Mammary epithelial cell (primary cell): ENCODE data around the gene MYO1C.

Experiments
- EZH2 ChIP-seq: IDR thresholded peaks from 2 replicates; pipeline ENCODE4 v1.6.1; 2012; ENCODE audit warnings: low read length, inconsistent platforms, borderline replicate concordance
- TF ChIP-seq, protein P1 (sequence below), 2 donors: IDR thresholded peaks in 1 of 2; conservative IDR thresholded peaks in 1 of 2; 2 replicates each; pipeline ENCODE4 v1.5.1; 2011 to 2012; ENCODE audit warnings: inconsistent platforms in 2 of 2, low read length in 2 of 2, mild to moderate bottlenecking in 2 of 2, control low read depth in 1 of 2, low read depth in 1 of 2; ENCODE audit not compliant: insufficient read depth in 1 of 2; ENCODE audit errors: extremely low read depth in 1 of 2

DNA sequence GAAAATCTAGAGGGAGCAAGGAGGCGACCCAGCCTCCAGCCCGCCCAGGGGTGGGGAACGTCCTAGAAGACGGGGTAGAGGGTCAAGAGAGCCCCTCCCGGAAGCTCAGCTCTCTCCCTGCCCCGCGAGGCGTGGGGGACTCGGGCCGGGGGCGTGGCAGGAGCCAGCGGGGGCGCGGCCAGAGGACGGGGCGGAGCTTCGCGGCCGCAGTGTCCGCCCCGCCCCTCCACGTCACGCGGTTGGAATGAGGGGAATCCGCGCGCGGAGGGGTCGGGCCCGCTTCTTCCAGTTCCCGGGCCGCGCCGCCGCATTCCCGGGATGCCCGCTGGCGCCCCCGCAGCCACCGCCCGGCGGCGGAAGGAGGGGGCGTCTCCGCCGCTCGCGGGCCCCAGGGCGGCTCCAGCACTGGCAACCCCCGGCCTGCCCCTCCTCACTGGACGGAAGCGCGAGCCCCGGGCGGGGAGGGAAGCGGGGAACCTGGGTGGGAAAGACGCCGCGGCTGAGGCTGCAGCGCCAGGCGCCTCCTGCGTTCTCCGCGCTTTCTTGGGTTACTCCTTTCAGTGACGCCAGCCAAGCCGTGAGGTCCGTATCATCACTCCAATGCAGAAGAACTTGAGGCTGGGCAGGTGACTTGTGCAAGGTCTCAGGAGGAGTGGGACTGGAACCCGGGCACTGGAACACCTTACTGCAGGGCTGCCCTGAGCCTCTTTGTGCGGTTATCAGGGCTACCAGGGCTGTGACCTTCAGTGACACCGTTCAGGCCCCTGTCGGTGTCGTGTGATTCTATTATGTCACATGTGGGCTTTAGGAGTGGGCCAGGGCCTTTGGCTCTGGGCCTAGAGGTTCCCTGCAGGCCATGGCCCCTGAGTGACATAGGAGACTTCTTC is 4.3 kb downstream of the MYO1C start:
- TF ChIP-seq, protein P1, sequence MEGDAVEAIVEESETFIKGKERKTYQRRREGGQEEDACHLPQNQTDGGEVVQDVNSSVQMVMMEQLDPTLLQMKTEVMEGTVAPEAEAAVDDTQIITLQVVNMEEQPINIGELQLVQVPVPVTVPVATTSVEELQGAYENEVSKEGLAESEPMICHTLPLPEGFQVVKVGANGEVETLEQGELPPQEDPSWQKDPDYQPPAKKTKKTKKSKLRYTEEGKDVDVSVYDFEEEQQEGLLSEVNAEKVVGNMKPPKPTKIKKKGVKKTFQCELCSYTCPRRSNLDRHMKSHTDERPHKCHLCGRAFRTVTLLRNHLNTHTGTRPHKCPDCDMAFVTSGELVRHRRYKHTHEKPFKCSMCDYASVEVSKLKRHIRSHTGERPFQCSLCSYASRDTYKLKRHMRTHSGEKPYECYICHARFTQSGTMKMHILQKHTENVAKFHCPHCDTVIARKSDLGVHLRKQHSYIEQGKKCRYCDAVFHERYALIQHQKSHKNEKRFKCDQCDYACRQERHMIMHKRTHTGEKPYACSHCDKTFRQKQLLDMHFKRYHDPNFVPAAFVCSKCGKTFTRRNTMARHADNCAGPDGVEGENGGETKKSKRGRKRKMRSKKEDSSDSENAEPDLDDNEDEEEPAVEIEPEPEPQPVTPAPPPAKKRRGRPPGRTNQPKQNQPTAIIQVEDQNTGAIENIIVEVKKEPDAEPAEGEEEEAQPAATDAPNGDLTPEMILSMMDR (conservative IDR thresholded peaks at IDR 0.05 in 1 of 2, IDR thresholded peaks at IDR 0.05 in 1 of 2; ENCODE audit: extremely low read depth in 1 of 2, insufficient read depth in 1 of 2, low read depth in 1 of 2, low read length in 2 of 2), result no peak
- TF ChIP-seq EZH2, result no peak
